Astrocyte of the spinal cord (primary cell): Measurements from ENCODE around the gene CKM.
"Not testable (repeated sequence)": the region's sequence is repeated elsewhere in the genome, so short reads cannot be mapped to it uniquely, and the experiment has no call there.

Experiments
- DNase-seq: peaks from one replicate; pipeline ENCODE4 v3.0.0; 2011; ENCODE audit warnings: low read depth, low spot score
- H3K4me3 ChIP-seq: 2 replicates; pipeline ENCODE4 v1.5.1; 2011; ENCODE audit warnings: low read depth, mild to moderate bottlenecking, low read length, moderate library complexity
- CTCF ChIP-seq: IDR thresholded peaks from 2 replicates; pipeline ENCODE4 v1.5.1; 2012; ENCODE audit warnings: low read depth, mild to moderate bottlenecking, low read length, inconsistent platforms
- in situ Hi-C: cut with HindIII; loops from 2 replicates; pipeline ENCODE4 v1.10.0; 2017; ENCODE audit warnings: low sequenced_read_pairs

The CKM gene

GRCh38 chr19:45322311-45322710 is 364 bp downstream of the CKM start:
- DNase-seq = no peak
- TF ChIP-seq CTCF = no peak
- in situ Hi-C loops = no loop called here
- H3K4me3 ChIP-seq = no peak overlapping the region

GRCh38 chr19:45321848-45322247 is 827 bp downstream of the CKM start:
- TF ChIP-seq CTCF = no peak

GRCh38 chr19:45320997-45321775 is 1.5 kb downstream of the CKM start:
- TF ChIP-seq CTCF = no peak
- in situ Hi-C loops = no loop called here
- no peak overlapping the region for H3K4me3 ChIP-seq
- no peak for DNase-seq

More at GRCh38 chr19:45321848-45322247, 827 bp downstream of the CKM start:
- no peak for DNase-seq
- in situ Hi-C loops = no loop called here
- H3K4me3 ChIP-seq = no peak overlapping the region

GRCh38 chr19:45315304-45315703 is 7.4 kb downstream of the CKM start:
- no peak for DNase-seq
- no peak overlapping the region for H3K4me3 ChIP-seq
- no peak for TF ChIP-seq CTCF
- in situ Hi-C loops = no loop called here

GRCh38 chr19:45314708-45315245 is 7.9 kb downstream of the CKM start:
- no peak for TF ChIP-seq CTCF
- H3K4me3 ChIP-seq = no peak overlapping the region
- DNase-seq = no peak
- in situ Hi-C loops = no loop called here

GRCh38 chr19:45312285-45312684 is 10.4 kb downstream of the CKM start:
- in situ Hi-C loops = not testable (repeated sequence)

GRCh38 chr19:45311621-45312020 is 11.1 kb downstream of the CKM start:
- no peak overlapping the region for H3K4me3 ChIP-seq
- no peak for TF ChIP-seq CTCF
- DNase-seq = no peak
- in situ Hi-C loops = no loop called here

More at GRCh38 chr19:45312285-45312684, 10.4 kb downstream of the CKM start:
- not testable (repeated sequence) for DNase-seq, H3K4me3 ChIP-seq

GRCh38 chr19:45309322-45309721 is 13.4 kb downstream of the CKM start:
- in situ Hi-C loops, DNase-seq, H3K4me3 ChIP-seq: not testable (repeated sequence)
